HEK293 (cell line): ENCODE results near the gene HOXB1.

Source experiments
- CTCF ChIA-PET: fragments of 350-600 bp; formaldehyde crosslinking; extraction: SDS; loops from one replicate; lab custom pipeline; 2021; ENCODE audit warnings: antibody characterized with exemption; lab: Yijun Ruan, JAX
- POLR2A ChIA-PET: fragments of 300-600 bp; formaldehyde crosslinking; extraction: SDS; loops from one replicate; lab custom pipeline; 2020; ENCODE audit warnings: antibody characterized with exemption, inconsistent platforms; lab: Yijun Ruan, JAX
- H3K27ac ChIP-seq: fragments of 200-500 bp; sonication (Bioruptor generic); 2 replicates; pipeline ENCODE4 v1.5.1; 2014; ENCODE audit warnings: low read depth, low read length, control low read depth, inconsistent platforms; ENCODE audit errors: extremely low read depth
- H3K36me3 ChIP-seq, 2 experiments: fragments of 200-500 bp in 1 of 2; sonication (Bioruptor generic) in 1 of 2; 1 replicate in 1 of 2; 2 replicates in 1 of 2; pipeline ENCODE4 v1.5.1; 2014 to 2017; ENCODE audit warnings: inconsistent platforms in 2 of 2, low read length in 2 of 2; ENCODE audit not compliant: control insufficient read depth in 2 of 2, insufficient read depth in 1 of 2
- H3K4me1 ChIP-seq: fragments of 200-500 bp; sonication (Bioruptor generic); 2 replicates; pipeline ENCODE4 v1.5.1; 2014; ENCODE audit warnings: mild to moderate bottlenecking, low read length, inconsistent platforms; ENCODE audit not compliant: control insufficient read depth, insufficient read depth
- H3K4me3 ChIP-seq: 2 replicates; pipeline ENCODE4 v1.5.1; 2011; ENCODE audit warnings: low read depth, mild to moderate bottlenecking, control low read depth, low read length, moderate library complexity
- H3K9me3 ChIP-seq: fragments of 200-500 bp; sonication (Bioruptor generic); 2 replicates; pipeline ENCODE4 v1.5.1; 2014; ENCODE audit warnings: low read depth, low read length, inconsistent platforms; ENCODE audit not compliant: control insufficient read depth, insufficient read depth
- EGR2 ChIP-seq: fragments of 450-650 bp; formaldehyde crosslinking; IDR thresholded peaks from 2 replicates; pipeline ENCODE4 v1.5.1; 2016; ENCODE audit warnings: low read depth, missing biosample characterization, missing genetic modification characterization
- ELK4 ChIP-seq: IDR thresholded peaks from 2 replicates; pipeline ENCODE4 v1.6.1; 2011; ENCODE audit warnings: mild to moderate bottlenecking, low read depth, low read length, borderline replicate concordance
- FEZF1 ChIP-seq: fragments of 450-650 bp; formaldehyde crosslinking; IDR thresholded peaks from 2 replicates; pipeline ENCODE4 v1.5.1; 2016; ENCODE audit warnings: missing biosample characterization, missing genetic modification characterization
- IKZF3 ChIP-seq: fragments of 450-650 bp; IDR thresholded peaks from 2 replicates; pipeline ENCODE4 v1.5.0; 2018; ENCODE audit warnings: missing biosample characterization, mild to moderate bottlenecking, missing genetic modification characterization, moderate library complexity
- KLF1 ChIP-seq: fragments of 450-650 bp; formaldehyde crosslinking; IDR thresholded peaks from 2 replicates; pipeline ENCODE4 v1.5.1; 2016; ENCODE audit warnings: missing biosample characterization, missing genetic modification characterization
- SETDB1 ChIP-seq: IDR thresholded peaks from one replicate; pipeline ENCODE4 v1.6.1; 2017; ENCODE audit warnings: mild to moderate bottlenecking, low read length, moderate library complexity, mixed read lengths; ENCODE audit not compliant: insufficient read length
- ZBTB11 ChIP-seq: fragments of 450-650 bp; formaldehyde crosslinking; conservative IDR thresholded peaks from 2 replicates; pipeline ENCODE4 v1.5.1; 2016; ENCODE audit warnings: low read depth, missing biosample characterization, missing genetic modification characterization
- ZBTB17 ChIP-seq: fragments of 450-650 bp; formaldehyde crosslinking; IDR thresholded peaks from 2 replicates; pipeline ENCODE4 v1.5.1; 2016; ENCODE audit warnings: missing biosample characterization, missing genetic modification characterization
- ZBTB48 ChIP-seq: fragments of 450-650 bp; formaldehyde crosslinking; IDR thresholded peaks from 2 replicates; pipeline ENCODE4 v1.5.1; 2016; ENCODE audit warnings: missing biosample characterization, missing genetic modification characterization
- ZFHX2 ChIP-seq: fragments of 450-650 bp; formaldehyde crosslinking; conservative IDR thresholded peaks from 2 replicates; pipeline ENCODE4 v1.5.1; 2016; ENCODE audit warnings: missing biosample characterization, missing genetic modification characterization
- ZNF10 ChIP-seq: fragments of 450-650 bp; formaldehyde crosslinking; IDR thresholded peaks from 2 replicates; pipeline ENCODE4 v1.5.1; 2017; ENCODE audit warnings: missing biosample characterization, missing genetic modification characterization
- ZNF132 ChIP-seq: fragments of 450-650 bp; formaldehyde crosslinking; IDR thresholded peaks from 2 replicates; pipeline ENCODE4 v1.5.1; 2017; ENCODE audit warnings: missing biosample characterization, missing genetic modification characterization, borderline replicate concordance
- ZNF302 ChIP-seq: fragments of 450-650 bp; formaldehyde crosslinking; IDR thresholded peaks from 2 replicates; pipeline ENCODE4 v1.5.1; 2016; ENCODE audit warnings: missing biosample characterization, missing genetic modification characterization, low read depth
- ZNF600 ChIP-seq: fragments of 450-650 bp; formaldehyde crosslinking; IDR thresholded peaks from 2 replicates; pipeline ENCODE4 v1.5.1; 2016; ENCODE audit warnings: missing biosample characterization, missing genetic modification characterization
- ZNF843 ChIP-seq: fragments of 450-650 bp; formaldehyde crosslinking; IDR thresholded peaks from 2 replicates; pipeline ENCODE4 v1.5.1; 2016; ENCODE audit warnings: missing biosample characterization, missing genetic modification characterization
- TF ChIP-seq, protein P1 (sequence below): fragments of 450-650 bp; formaldehyde crosslinking; IDR thresholded peaks from 2 replicates; pipeline ENCODE4 v1.5.1; 2016; ENCODE audit warnings: missing biosample characterization, missing genetic modification characterization
- TF ChIP-seq, protein P2 (sequence below): fragments of 450-650 bp; formaldehyde crosslinking; IDR thresholded peaks from 2 replicates; pipeline ENCODE4 v1.5.1; 2016; ENCODE audit warnings: missing biosample characterization, missing genetic modification characterization, low read depth

HOXB1 gene

GRCh38 chr17:48567646-48568354 lies 37.0 kb upstream of the HOXB1 start (continued):
- TF ChIP-seq, protein P1, sequence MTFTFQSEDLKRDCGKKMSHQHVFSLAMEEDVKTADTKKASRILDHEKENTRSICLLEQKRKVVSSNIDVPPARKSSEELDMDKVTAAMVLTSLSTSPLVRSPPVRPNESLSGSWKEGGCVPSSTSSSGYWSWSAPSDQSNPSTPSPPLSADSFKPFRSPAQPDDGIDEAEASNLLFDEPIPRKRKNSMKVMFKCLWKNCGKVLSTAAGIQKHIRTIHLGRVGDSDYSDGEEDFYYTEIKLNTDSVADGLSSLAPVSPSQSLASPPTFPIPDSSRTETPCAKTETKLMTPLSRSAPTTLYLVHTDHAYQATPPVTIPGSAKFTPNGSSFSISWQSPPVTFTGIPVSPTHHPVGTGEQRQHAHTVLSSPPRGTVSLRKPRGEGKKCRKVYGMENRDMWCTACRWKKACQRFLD: no peak
- TF ChIP-seq SETDB1: no peak
- no peak for TF ChIP-seq ZNF132
- peak; percentile 30; the same call in 1 of the 2 replicates for TF ChIP-seq ZBTB11 (tag by site-specific recombination)

- peaks cover 92% of the 10 kb centered on the region for H3K4me1 ChIP-seq
- peak overlapping the region; percentile 47 for H3K27ac ChIP-seq
- H3K4me3 ChIP-seq: no peak overlapping the region
- H3K9me3 ChIP-seq: no peaks in the 10 kb centered on the region
- TF ChIP-seq ZNF843 (tag by site-specific recombination): peak; percentile 40; the same call in 1 of the 2 replicates
- TF ChIP-seq ZBTB48 (tag by site-specific recombination): no peak
- TF ChIP-seq ZNF10: 0 out of 2 replicates have a peak, but pooled peaks have one; percentile 15
- TF ChIP-seq ZBTB17 (tag by site-specific recombination): peak; percentile 60; the same call in 1 of the 2 replicates
- TF ChIP-seq ZNF302 (tag by site-specific recombination): no peak
- TF ChIP-seq KLF1 (tag by site-specific recombination): peak; percentile 23; the same call in 1 of the 2 replicates
- TF ChIP-seq ZNF600 (tag by site-specific recombination): peak; percentile 79
- peak; percentile 40; the same call in 1 of the 2 replicates for TF ChIP-seq IKZF3
- peak; percentile 58; the same call in 1 of the 2 replicates for TF ChIP-seq FEZF1 (tag by site-specific recombination)
- TF ChIP-seq, all 188 proteins: peak for 7
- CTCF ChIA-PET: interaction anchor here (1.5 kb wide), 1 partner anchor 259 kb away, joined by 5 read pairs; no protein-coding TSS in a partner anchor
- H3K36me3 ChIP-seq: peaks cover 8 to 57% of the 10 kb centered on the region in 2 experiments
- POLR2A ChIA-PET: interaction anchor here (0.5 kb wide), 1 partner anchor 13 kb away, joined by 3 read pairs; no protein-coding TSS in a partner anchor
Measured at GRCh38 chr17:48567209-48567608, 36.4 kb upstream of the HOXB1 start.

DNA sequence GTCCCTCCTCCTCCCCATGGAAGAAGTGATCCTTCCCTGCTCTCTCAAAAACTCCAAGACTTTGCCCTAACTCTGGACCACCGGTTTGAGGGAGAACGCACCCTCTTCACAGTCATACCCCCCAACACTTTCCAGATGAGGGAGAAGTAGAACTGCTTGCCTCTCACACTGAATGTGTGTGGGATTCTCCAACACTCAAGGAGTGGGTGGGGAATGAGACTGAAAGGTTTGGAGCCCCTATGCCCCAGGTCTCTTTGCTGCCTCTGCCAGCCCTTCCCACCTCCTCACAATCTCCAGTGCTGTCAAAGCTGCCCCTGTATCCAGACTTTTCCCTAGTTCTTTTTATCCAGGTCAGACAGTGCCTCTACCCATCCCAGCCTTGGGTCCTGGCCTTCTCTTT lies 35.9 kb upstream of the HOXB1 start:
- Histone ChIP-seq H3K9me3 (no peaks in the 10 kb centered on the region), H3K4me3 (no peak overlapping the region), H3K4me1 (peaks cover 92% of the 10 kb centered on the region), H3K27ac (peak overlapping the region; percentile 47), H3K36me3 (peaks cover 11 to 58% of the 10 kb centered on the region in 2 experiments)
- POLR2A ChIA-PET: interaction anchor here (0.5 to 1.1 kb wide), 2 partner anchors 10 to 13 kb away, joined by 3 to 7 read pairs; no protein-coding TSS in a partner anchor
- no peak for TF ChIP-seq ELK4
- peak; percentile 88 for TF ChIP-seq ZFHX2 (tag by site-specific recombination)
- peak; percentile 71 for TF ChIP-seq EGR2 (tag by site-specific recombination)
- TF ChIP-seq, protein P2, sequence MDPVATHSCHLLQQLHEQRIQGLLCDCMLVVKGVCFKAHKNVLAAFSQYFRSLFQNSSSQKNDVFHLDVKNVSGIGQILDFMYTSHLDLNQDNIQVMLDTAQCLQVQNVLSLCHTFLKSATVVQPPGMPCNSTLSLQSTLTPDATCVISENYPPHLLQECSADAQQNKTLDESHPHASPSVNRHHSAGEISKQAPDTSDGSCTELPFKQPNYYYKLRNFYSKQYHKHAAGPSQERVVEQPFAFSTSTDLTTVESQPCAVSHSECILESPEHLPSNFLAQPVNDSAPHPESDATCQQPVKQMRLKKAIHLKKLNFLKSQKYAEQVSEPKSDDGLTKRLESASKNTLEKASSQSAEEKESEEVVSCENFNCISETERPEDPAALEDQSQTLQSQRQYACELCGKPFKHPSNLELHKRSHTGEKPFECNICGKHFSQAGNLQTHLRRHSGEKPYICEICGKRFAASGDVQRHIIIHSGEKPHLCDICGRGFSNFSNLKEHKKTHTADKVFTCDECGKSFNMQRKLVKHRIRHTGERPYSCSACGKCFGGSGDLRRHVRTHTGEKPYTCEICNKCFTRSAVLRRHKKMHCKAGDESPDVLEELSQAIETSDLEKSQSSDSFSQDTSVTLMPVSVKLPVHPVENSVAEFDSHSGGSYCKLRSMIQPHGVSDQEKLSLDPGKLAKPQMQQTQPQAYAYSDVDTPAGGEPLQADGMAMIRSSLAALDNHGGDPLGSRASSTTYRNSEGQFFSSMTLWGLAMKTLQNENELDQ: no peak
- TF ChIP-seq ZNF302 (tag by site-specific recombination): no peak
- CTCF ChIA-PET: interaction anchor here (0.7 kb wide), 1 partner anchor 214 kb away, joined by 3 read pairs; no protein-coding TSS in a partner anchor
